ENCODE measurements around the gene LDLRAD4. TPM values are rescaled to one million over a fixed set of nuclear protein-coding genes. Genes with fewer than 3 reads are reported as not detected.

Gene LDLRAD4
- total RNA-seq, 4 donors from 2014 or later, result 20.4 to 40.4 (median 35.3) TPM

GRCh38 chr18:13305301-13305700, 86.7 kb downstream of the LDLRAD4 start:
- no peaks in the 10 kb centered on the region for H3K36me3 ChIP-seq
- DNase-seq (ENCODE audit: extremely low spot score), result no peak
- peaks cover 21 to 35% (median 34%) of the 10 kb centered on the region in 4 donors for H3K4me1 ChIP-seq
- no peak for TF ChIP-seq POLR2A (IDR thresholded peaks at IDR 0.05; ENCODE audit: low read depth)
- TF ChIP-seq POLR2AphosphoS5 (IDR thresholded peaks at IDR 0.05), result no peak
- TF ChIP-seq EP300 (IDR thresholded peaks at IDR 0.05), result no peak
- TF ChIP-seq, protein P1, sequence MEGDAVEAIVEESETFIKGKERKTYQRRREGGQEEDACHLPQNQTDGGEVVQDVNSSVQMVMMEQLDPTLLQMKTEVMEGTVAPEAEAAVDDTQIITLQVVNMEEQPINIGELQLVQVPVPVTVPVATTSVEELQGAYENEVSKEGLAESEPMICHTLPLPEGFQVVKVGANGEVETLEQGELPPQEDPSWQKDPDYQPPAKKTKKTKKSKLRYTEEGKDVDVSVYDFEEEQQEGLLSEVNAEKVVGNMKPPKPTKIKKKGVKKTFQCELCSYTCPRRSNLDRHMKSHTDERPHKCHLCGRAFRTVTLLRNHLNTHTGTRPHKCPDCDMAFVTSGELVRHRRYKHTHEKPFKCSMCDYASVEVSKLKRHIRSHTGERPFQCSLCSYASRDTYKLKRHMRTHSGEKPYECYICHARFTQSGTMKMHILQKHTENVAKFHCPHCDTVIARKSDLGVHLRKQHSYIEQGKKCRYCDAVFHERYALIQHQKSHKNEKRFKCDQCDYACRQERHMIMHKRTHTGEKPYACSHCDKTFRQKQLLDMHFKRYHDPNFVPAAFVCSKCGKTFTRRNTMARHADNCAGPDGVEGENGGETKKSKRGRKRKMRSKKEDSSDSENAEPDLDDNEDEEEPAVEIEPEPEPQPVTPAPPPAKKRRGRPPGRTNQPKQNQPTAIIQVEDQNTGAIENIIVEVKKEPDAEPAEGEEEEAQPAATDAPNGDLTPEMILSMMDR (IDR thresholded peaks at IDR 0.05), result no peak
- intact Hi-C loops (cut with DNase I), result no loop called here
- no peak overlapping the region for H3K4me3 ChIP-seq
- H3K27me3 ChIP-seq, result no peaks in the 10 kb centered on the region
- WGBS, result 87% methylated on average over 3 of the region's 3 CpGs
- H3K9me3 ChIP-seq, result no peaks in the 10 kb centered on the region
- no peak overlapping the region for H3K27ac ChIP-seq (replicated peaks in 1 of 4)

- DNase-seq (ENCODE audit: extremely low spot score), result no peak
- H3K27ac ChIP-seq (replicated peaks in 1 of 4), result no peak overlapping the region
- intact Hi-C loops (cut with DNase I), result no loop called here
- H3K36me3 ChIP-seq, result no peaks in the 10 kb centered on the region
- no peaks in the 10 kb centered on the region for H3K27me3 ChIP-seq
- H3K4me1 ChIP-seq, result peaks cover 21 to 30% (median 25%) of the 10 kb centered on the region in 4 donors
- 81% methylated on average over 4 of the region's 4 CpGs for WGBS
- H3K4me3 ChIP-seq, result no peak overlapping the region
- TF ChIP-seq POLR2AphosphoS5 (IDR thresholded peaks at IDR 0.05), result no peak
- TF ChIP-seq, protein P1 (IDR thresholded peaks at IDR 0.05), result no peak
- no peaks in the 10 kb centered on the region for H3K9me3 ChIP-seq
These were observed 88.0 kb downstream of the LDLRAD4 start for GRCh38 chr18:13306583-13306982.

GRCh38 chr18:13308369-13308768, 89.8 kb downstream of the LDLRAD4 start:
- TF ChIP-seq POLR2A (IDR thresholded peaks at IDR 0.05; ENCODE audit: low read depth), result no peak
- no peak for TF ChIP-seq EP300 (IDR thresholded peaks at IDR 0.05)
- no peak for TF ChIP-seq POLR2AphosphoS5 (IDR thresholded peaks at IDR 0.05)
- TF ChIP-seq, protein P1 (IDR thresholded peaks at IDR 0.05), result no peak
- no peak for DNase-seq (ENCODE audit: extremely low spot score)
- WGBS, result 83% methylated on average over 9 of the region's 9 CpGs

GRCh38 chr18:13309031-13309747, 90.6 kb downstream of the LDLRAD4 start:
- TF ChIP-seq POLR2A (IDR thresholded peaks at IDR 0.05; ENCODE audit: low read depth) (no peak), POLR2AphosphoS5 (IDR thresholded peaks at IDR 0.05) (no peak), EP300 (IDR thresholded peaks at IDR 0.05) (no peak)
- TF ChIP-seq, protein P1 (IDR thresholded peaks at IDR 0.05), result no peak
- H3K9me3 ChIP-seq, result no peaks in the 10 kb centered on the region
- no peak overlapping the region for H3K4me3 ChIP-seq
- WGBS, result 92% methylated on average over 12 of the region's 12 CpGs
- no peaks in the 10 kb centered on the region for H3K27me3 ChIP-seq
- H3K36me3 ChIP-seq, result peaks cover 0 to 4% (median 0%) of the 10 kb centered on the region in 4 donors
- DNase-seq (ENCODE audit: extremely low spot score), result no peak
- H3K27ac ChIP-seq (replicated peaks in 1 of 4), result no peak overlapping the region
- H3K4me1 ChIP-seq, result peaks cover 0 to 7% (median 5%) of the 10 kb centered on the region in 4 donors
- intact Hi-C loops (cut with DNase I), result no loop called here

More at GRCh38 chr18:13308369-13308768, 89.8 kb downstream of the LDLRAD4 start:
- H3K27me3 ChIP-seq, result no peaks in the 10 kb centered on the region
- H3K4me1 ChIP-seq, result peaks cover 3 to 12% (median 8%) of the 10 kb centered on the region in 4 donors
- no peaks in the 10 kb centered on the region for H3K9me3 ChIP-seq
- no peak overlapping the region for H3K27ac ChIP-seq (replicated peaks in 1 of 4)
- no peak overlapping the region for H3K4me3 ChIP-seq
- peaks cover 0 to 4% (median 0%) of the 10 kb centered on the region in 4 donors for H3K36me3 ChIP-seq
- intact Hi-C loops (cut with DNase I), result no loop called here
